Endothelial cell of umbilical vein (primary cell): ENCODE results near the gene ZRANB1. TPM values are rescaled to one million over a fixed set of nuclear protein-coding genes. Genes with fewer than 3 reads are reported as not detected.

Experiments
- BruUV-seq: library from RNA; stranded (reverse); fragments of 400-500 nt; replicated peaks from 2 replicates; lab custom pipeline; 2021; lab: Mats Ljungman, UMichigan
- CTCF ChIA-PET: fragments of 300-600, 350-600 bp; sonication (Branson Sonifier 250); formaldehyde crosslinking; loops from one replicate; lab custom pipeline; 2021; ENCODE audit warnings: antibody characterized with exemption, inconsistent platforms; lab: Charles Lee
- POLR2A ChIA-PET: fragments of 300-600, 350-600 bp; sonication (Branson Sonifier 250); formaldehyde crosslinking; loops from one replicate; lab custom pipeline; 2021; ENCODE audit warnings: antibody characterized with exemption, inconsistent platforms; lab: Charles Lee
- DNase-seq: peaks from one replicate; pipeline ENCODE4 v3.0.0-alpha.2; 2011; ENCODE audit warnings: low read depth, low spot score
- FAIRE-seq: peaks from 2 replicates; lab custom pipeline; 2011; peaks lifted over from hg19 to GRCh38; lab: Jason Lieb, UNC
- H2AFZ ChIP-seq: 2 replicates; pipeline ENCODE4 v1.6.0; 2012; ENCODE audit warnings: low read depth, low read length, control low read depth, inconsistent platforms
- H3K27ac ChIP-seq: 2 replicates; pipeline ENCODE4 v1.5.1; 2011; ENCODE audit warnings: low read depth, mild to moderate bottlenecking, control low read depth, low read length, moderate library complexity; ENCODE audit not compliant: insufficient read depth
- H3K27me3 ChIP-seq, 2 experiments: 2 replicates each; pipeline versions ENCODE4 v1.6.0 to v1.6.1; 2011; ENCODE audit warnings: low read length in 2 of 2, mixed read lengths in 1 of 2; ENCODE audit not compliant: control insufficient read depth in 2 of 2, insufficient read depth in 2 of 2
- H3K36me3 ChIP-seq, 2 experiments: 2 replicates in 1 of 2; 3 replicates in 1 of 2; pipeline ENCODE4 v1.5.1; 2011; ENCODE audit warnings: low read length in 2 of 2, mild to moderate bottlenecking in 1 of 2, moderate library complexity in 1 of 2; ENCODE audit not compliant: control insufficient read depth in 2 of 2, insufficient read depth in 2 of 2; ENCODE audit errors: extremely low read depth in 1 of 2
- H3K4me1 ChIP-seq: 3 replicates; pipeline ENCODE4 v1.5.1; 2011; ENCODE audit warnings: mild to moderate bottlenecking, low read length; ENCODE audit not compliant: control insufficient read depth, insufficient read depth; ENCODE audit errors: extremely low read depth
- H3K4me2 ChIP-seq: 2 replicates; pipeline ENCODE4 v1.6.1; 2011; ENCODE audit warnings: low read length, control low read depth, mixed read lengths; ENCODE audit not compliant: insufficient read depth
- H3K4me3 ChIP-seq, 3 experiments: fragments of 200-600 bp in 1 of 3; sonication (generic), shearing (Covaris generic) in 1 of 3; replicated peaks in 1 of 3; 2 replicates each; pipeline ENCODE4 v1.5.1; 2011 to 2016; ENCODE audit warnings: control low read depth in 3 of 3, low read length in 3 of 3, mild to moderate bottlenecking in 2 of 3, inconsistent platforms in 1 of 3, low read depth in 1 of 3, moderate library complexity in 1 of 3; ENCODE audit not compliant: insufficient read depth in 1 of 3
- H3K79me2 ChIP-seq: 2 replicates; pipeline ENCODE4 v1.6.0; 2012; ENCODE audit warnings: low read length, inconsistent platforms; ENCODE audit not compliant: control insufficient read depth, insufficient read depth
- H3K9ac ChIP-seq: replicated peaks from 2 replicates; pipeline ENCODE3; 2011; ENCODE audit warnings: low read length, control low read depth; ENCODE audit not compliant: insufficient read depth; ENCODE audit errors: extremely low read depth
- H3K9me1 ChIP-seq: replicated peaks from 3 replicates; pipeline ENCODE4 v1.6.0; 2011; ENCODE audit warnings: mild to moderate bottlenecking, low read length; ENCODE audit not compliant: control insufficient read depth, insufficient read depth; ENCODE audit errors: extremely low read depth
- H3K9me3 ChIP-seq: replicated peaks from 2 replicates; pipeline ENCODE4 v1.5.1; 2012; ENCODE audit warnings: low read length, inconsistent platforms; ENCODE audit not compliant: control insufficient read depth, insufficient read depth
- H4K20me1 ChIP-seq: replicated peaks from 2 replicates; pipeline ENCODE3; 2011; ENCODE audit warnings: mild to moderate bottlenecking, low read length; ENCODE audit not compliant: control insufficient read depth, insufficient read depth; ENCODE audit errors: extremely low read depth
- EZH2 ChIP-seq: IDR thresholded peaks from 2 replicates; pipeline ENCODE4 v1.6.1; 2012; ENCODE audit warnings: borderline replicate concordance, low read depth, mild to moderate bottlenecking, moderate library complexity, low read length, inconsistent platforms; ENCODE audit not compliant: severe bottlenecking
- FOS ChIP-seq: IDR thresholded peaks from 2 replicates; pipeline ENCODE4 v1.6.1; 2011; ENCODE audit warnings: mild to moderate bottlenecking, low read length, moderate library complexity, borderline replicate concordance; ENCODE audit not compliant: insufficient read depth
- GATA2 ChIP-seq: IDR thresholded peaks from 2 replicates; pipeline ENCODE4 v1.7.0; 2011; ENCODE audit warnings: low read depth, mild to moderate bottlenecking, moderate library complexity, mixed read lengths, low read length; ENCODE audit not compliant: insufficient read length, insufficient read depth
- JUN ChIP-seq: IDR thresholded peaks from 2 replicates; pipeline ENCODE4 v1.6.1; 2011; ENCODE audit warnings: borderline replicate concordance, low read depth; ENCODE audit not compliant: insufficient read length, insufficient read depth
- MYC ChIP-seq: IDR thresholded peaks from one replicate; pipeline ENCODE4 v1.6.1; 2011; ENCODE audit warnings: mild to moderate bottlenecking, low read depth, low read length
- POLR2A ChIP-seq: IDR thresholded peaks from 2 replicates; pipeline ENCODE4 v1.6.1; 2012; ENCODE audit warnings: low read depth, mild to moderate bottlenecking, control low read depth, low read length
- POLR2AphosphoS5 ChIP-seq: IDR thresholded peaks from 2 replicates; pipeline ENCODE4 v1.6.1; 2012; ENCODE audit warnings: low read depth, mild to moderate bottlenecking, control low read depth, low read length, moderate library complexity; ENCODE audit not compliant: insufficient read depth
- dilution Hi-C: fragments of 300-500 bp; cut with MboI; formaldehyde crosslinking; loops from one replicate; pipeline ENCODE4 v1.15.0; 2019; ENCODE audit warnings: low sequenced_read_pairs; ENCODE audit not compliant: extremely low pct_ligation_motif_present
- intact Hi-C: fragments of 100-400 bp; cut with micrococcal nuclease; formaldehyde crosslinking; loops from one replicate; pipeline ENCODE4 v1.10.0; 2022
- polyA plus RNA-seq, 4 experiments: library from polyadenylated mRNA; depleted of rRNA in 3 of 4; stranded (reverse) in 3 of 4; unstranded in 1 of 4; fragments of >200 nt; gene quantifications; 2 replicates each; pipeline versions ENCODE4 v1.2.1 to v1.2.3, GENCODE V29; 2011 to 2012; ENCODE audit warnings: missing spikeins in 1 of 4
- total RNA-seq: library from RNA; stranded (reverse); gene quantifications from 2 replicates; pipeline ENCODE4 v1.2.3, GENCODE V29; 2021
- TF ChIP-seq, protein P1 (sequence below), 2 donors: IDR thresholded peaks; 1 replicate in 1 of 2; 2 replicates in 1 of 2; pipeline ENCODE4 v1.5.1; 2011; ENCODE audit warnings: low read length in 2 of 2, mild to moderate bottlenecking in 2 of 2, moderate library complexity in 2 of 2, control low read depth in 1 of 2, inconsistent platforms in 1 of 2, low read depth in 1 of 2; ENCODE audit not compliant: insufficient read depth in 1 of 2; ENCODE audit errors: extremely low read depth in 1 of 2
- TF ChIP-seq, protein P2 (sequence below): IDR thresholded peaks from 2 replicates; pipeline ENCODE4 v1.6.1; 2011; ENCODE audit not compliant: insufficient read depth, insufficient read length

Gene ZRANB1
- total and polyA plus RNA-seq, 2 donors (not counting 3 experiments of a cell fraction or from before 2014, with no cell fraction given), result 6.2 to 17.7 TPM

- TF ChIP-seq, protein P1, sequence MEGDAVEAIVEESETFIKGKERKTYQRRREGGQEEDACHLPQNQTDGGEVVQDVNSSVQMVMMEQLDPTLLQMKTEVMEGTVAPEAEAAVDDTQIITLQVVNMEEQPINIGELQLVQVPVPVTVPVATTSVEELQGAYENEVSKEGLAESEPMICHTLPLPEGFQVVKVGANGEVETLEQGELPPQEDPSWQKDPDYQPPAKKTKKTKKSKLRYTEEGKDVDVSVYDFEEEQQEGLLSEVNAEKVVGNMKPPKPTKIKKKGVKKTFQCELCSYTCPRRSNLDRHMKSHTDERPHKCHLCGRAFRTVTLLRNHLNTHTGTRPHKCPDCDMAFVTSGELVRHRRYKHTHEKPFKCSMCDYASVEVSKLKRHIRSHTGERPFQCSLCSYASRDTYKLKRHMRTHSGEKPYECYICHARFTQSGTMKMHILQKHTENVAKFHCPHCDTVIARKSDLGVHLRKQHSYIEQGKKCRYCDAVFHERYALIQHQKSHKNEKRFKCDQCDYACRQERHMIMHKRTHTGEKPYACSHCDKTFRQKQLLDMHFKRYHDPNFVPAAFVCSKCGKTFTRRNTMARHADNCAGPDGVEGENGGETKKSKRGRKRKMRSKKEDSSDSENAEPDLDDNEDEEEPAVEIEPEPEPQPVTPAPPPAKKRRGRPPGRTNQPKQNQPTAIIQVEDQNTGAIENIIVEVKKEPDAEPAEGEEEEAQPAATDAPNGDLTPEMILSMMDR (IDR thresholded peaks at IDR 0.05; ENCODE audit: extremely low read depth in 1 of 2, insufficient read depth in 1 of 2, low read depth in 1 of 2, low read length in 2 of 2), result no peak
- TF ChIP-seq JUN (no peak), POLR2A (no peak), POLR2AphosphoS5 (no peak), EZH2 (no peak), MYC (no peak), GATA2 (no peak), FOS (no peak)
- TF ChIP-seq, protein P2, sequence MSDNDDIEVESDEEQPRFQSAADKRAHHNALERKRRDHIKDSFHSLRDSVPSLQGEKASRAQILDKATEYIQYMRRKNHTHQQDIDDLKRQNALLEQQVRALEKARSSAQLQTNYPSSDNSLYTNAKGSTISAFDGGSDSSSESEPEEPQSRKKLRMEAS, result no peak
- Histone ChIP-seq H3K4me2 (no peak overlapping the region), H3K36me3 (no peaks in the 10 kb centered on the region), H2AFZ (no peak overlapping the region), H3K9me3 (no peaks in the 10 kb centered on the region), H3K27me3 (peaks cover 5 to 7% of the 10 kb centered on the region in 2 experiments), H4K20me1 (no peaks in the 10 kb centered on the region), H3K9me1 (no peaks in the 10 kb centered on the region), H3K9ac (no peak overlapping the region), H3K79me2 (no peaks in the 10 kb centered on the region), H3K27ac (no peak overlapping the region), H3K4me3 (no peak overlapping the region), H3K4me1 (no peaks in the 10 kb centered on the region)
- no TSS peak for BruUV-seq
- dilution Hi-C loops, result no loop called here
- intact Hi-C loops, result no loop called here
- DNase-seq, result no peak
- FAIRE-seq, result no peak
- POLR2A ChIA-PET, result no interaction called here
- CTCF ChIA-PET, result no interaction called here
Measured at GRCh38 chr10:124896751-124897150, 45.2 kb upstream of the ZRANB1 start.
